IMR-90 (cell line): ENCODE measurements around the gene BCL6. TPM values are rescaled to one million over a fixed set of nuclear protein-coding genes. Genes with fewer than 3 reads are reported as not detected.

Source experiments
- ATAC-seq: fragments of 200-7000 bp; cut with Tn5 transposase; 2 replicates; pipeline ENCODE4 v1.9.1; 2020; ENCODE audit warnings: low read depth, mild to moderate bottlenecking, moderate library complexity
- BruUV-seq: library from RNA; stranded (reverse); fragments of 400-500 nt; replicated peaks from 2 replicates; lab custom pipeline; 2021; lab: Mats Ljungman, UMichigan
- CTCF ChIA-PET: fragments of 300-600 bp; formaldehyde crosslinking; extraction: SDS; loops from one replicate; lab custom pipeline; 2021; ENCODE audit warnings: antibody characterized with exemption; lab: Yijun Ruan, JAX
- POLR2A ChIA-PET: fragments of 300-600 bp; sonication (Branson Sonifier 250); formaldehyde crosslinking; loops from one replicate; lab custom pipeline; 2022; ENCODE audit warnings: antibody characterized with exemption; ENCODE audit not compliant: unreplicated experiment; lab: Charles Lee
- DNase-seq: peaks from one replicate; pipeline ENCODE4 v3.0.0; 2013
- H2AFZ ChIP-seq: replicated peaks from 2 replicates; pipeline ENCODE3; 2013; ENCODE audit warnings: low read length, mild to moderate bottlenecking; ENCODE audit not compliant: poor library complexity
- H2AK5ac ChIP-seq: 2 replicates; pipeline ENCODE4 v1.6.1; 2013; ENCODE audit warnings: low read depth, low read length, inconsistent platforms
- H2AK9ac ChIP-seq: replicated peaks from 2 replicates; pipeline ENCODE3; 2013; ENCODE audit warnings: mild to moderate bottlenecking, low read depth, low read length, moderate library complexity; ENCODE audit not compliant: poor library complexity
- H2BK120ac ChIP-seq: 2 replicates; pipeline ENCODE4 v1.6.1; 2013; ENCODE audit warnings: low read depth, low read length, inconsistent platforms
- H2BK15ac ChIP-seq: 3 replicates; pipeline ENCODE4 v1.6.1; 2013; ENCODE audit warnings: low read depth, low read length, inconsistent platforms
- H2BK20ac ChIP-seq: 2 replicates; pipeline ENCODE4 v1.6.1; 2013; ENCODE audit warnings: low read depth, mild to moderate bottlenecking, inconsistent platforms, low read length, moderate library complexity
- H2BK5ac ChIP-seq: 2 replicates; pipeline ENCODE4 v1.6.1; 2013; ENCODE audit warnings: mild to moderate bottlenecking, low read depth, low read length, inconsistent platforms; ENCODE audit not compliant: poor library complexity, severe bottlenecking
- H3K14ac ChIP-seq: replicated peaks from 2 replicates; pipeline ENCODE4 v1.6.1; 2013; ENCODE audit warnings: low read depth, low read length, inconsistent platforms
- H3K18ac ChIP-seq: 2 replicates; pipeline ENCODE4 v1.6.1; 2013; ENCODE audit warnings: low read depth, low read length, control low read depth
- H3K23ac ChIP-seq: 2 replicates; pipeline ENCODE4 v1.6.1; 2013; ENCODE audit warnings: low read depth, low read length, inconsistent platforms
- H3K27ac ChIP-seq: 2 replicates; pipeline ENCODE4 v1.5.1; 2013; ENCODE audit warnings: mild to moderate bottlenecking, control low read depth, low read length; ENCODE audit not compliant: insufficient read depth
- H3K27me3 ChIP-seq: 2 replicates; pipeline ENCODE4 v1.6.1; 2013; ENCODE audit warnings: low read length; ENCODE audit not compliant: control insufficient read depth, insufficient read depth
- H3K36me3 ChIP-seq: 2 replicates; pipeline ENCODE4 v1.6.1; 2013; ENCODE audit warnings: low read length, mixed read lengths; ENCODE audit not compliant: control insufficient read depth, insufficient read depth
- H3K4ac ChIP-seq: 2 replicates; pipeline ENCODE4 v1.6.1; 2013; ENCODE audit warnings: low read depth, low read length, inconsistent platforms
- H3K4me1 ChIP-seq: 2 replicates; pipeline ENCODE4 v1.6.1; 2013; ENCODE audit warnings: low read length, mixed read lengths; ENCODE audit not compliant: control insufficient read depth, insufficient read depth
- H3K4me2 ChIP-seq: 2 replicates; pipeline ENCODE4 v1.6.1; 2013; ENCODE audit warnings: low read depth, mild to moderate bottlenecking, control low read depth, low read length, moderate library complexity
- H3K4me3 ChIP-seq: 2 replicates; pipeline ENCODE4 v1.5.1; 2013; ENCODE audit warnings: low read depth, mild to moderate bottlenecking, control low read depth, low read length, moderate library complexity; ENCODE audit not compliant: insufficient read depth
- H3K56ac ChIP-seq: 2 replicates; pipeline ENCODE4 v1.6.1; 2013; ENCODE audit warnings: low read length, inconsistent platforms; ENCODE audit not compliant: insufficient read depth; ENCODE audit errors: extremely low read depth
- H3K79me1 ChIP-seq, 2 experiments: 2 replicates each; pipeline ENCODE4 v1.6.1; 2013; ENCODE audit warnings: low read length in 2 of 2, inconsistent platforms in 1 of 2, low read depth in 1 of 2
- H3K9ac ChIP-seq: 2 replicates; pipeline ENCODE4 v1.6.1; 2013; ENCODE audit warnings: low read depth, low read length, control low read depth
- H3K9me1 ChIP-seq: 2 replicates; pipeline ENCODE4 v1.6.1; 2013; ENCODE audit warnings: low read length, inconsistent platforms; ENCODE audit not compliant: insufficient read depth
- H3K9me3 ChIP-seq: 2 replicates; pipeline ENCODE4 v1.6.1; 2013; ENCODE audit warnings: low read length; ENCODE audit not compliant: control insufficient read depth, insufficient read depth
- H4K20me1 ChIP-seq: 2 replicates; pipeline ENCODE4 v1.6.1; 2013; ENCODE audit warnings: low read length, inconsistent platforms; ENCODE audit not compliant: insufficient read depth
- H4K5ac ChIP-seq: 2 replicates; pipeline ENCODE4 v1.6.1; 2013; ENCODE audit warnings: mild to moderate bottlenecking, low read depth, low read length, control low read depth
- H4K8ac ChIP-seq, 2 experiments: 2 replicates each; pipeline ENCODE4 v1.6.1; 2013; ENCODE audit warnings: low read depth in 2 of 2, low read length in 2 of 2, control low read depth in 1 of 2, inconsistent platforms in 1 of 2
- H4K91ac ChIP-seq: 2 replicates; pipeline ENCODE4 v1.6.1; 2013; ENCODE audit warnings: low read depth, low read length, inconsistent platforms; ENCODE audit not compliant: insufficient read depth
- BHLHE40 ChIP-seq: fragments of 150-350 bp; IDR thresholded peaks from 2 replicates; pipeline ENCODE4 v1.6.1; 2016; ENCODE audit warnings: mild to moderate bottlenecking, low read depth, low read length
- CTCF ChIP-seq: conservative IDR thresholded peaks from 2 replicates; pipeline ENCODE4 v1.5.1; 2012; ENCODE audit warnings: mild to moderate bottlenecking, low read depth, low read length, improper control_type of control experiment
- ELK1 ChIP-seq: fragments of 150-350 bp; IDR thresholded peaks from 2 replicates; pipeline ENCODE4 v1.6.1; 2016; ENCODE audit warnings: low read depth, mild to moderate bottlenecking, low read length, moderate library complexity, borderline replicate concordance
- MAFK ChIP-seq: IDR thresholded peaks from 2 replicates; pipeline ENCODE4 v1.6.1; 2012; ENCODE audit warnings: low read depth, low read length, improper control_type of control experiment
- MAZ ChIP-seq: IDR thresholded peaks from 2 replicates; pipeline ENCODE4 v1.6.1; 2012; ENCODE audit warnings: low read depth, mild to moderate bottlenecking, low read length, improper control_type of control experiment, moderate library complexity, borderline replicate concordance
- MXI1 ChIP-seq: IDR thresholded peaks from 2 replicates; pipeline ENCODE4 v1.6.1; 2012; ENCODE audit warnings: low read depth, mild to moderate bottlenecking, low read length, moderate library complexity, borderline replicate concordance
- NFE2L2 ChIP-seq: fragments of 150-350 bp; IDR thresholded peaks from 2 replicates; pipeline ENCODE4 v1.6.1; 2016; ENCODE audit warnings: low read depth, mild to moderate bottlenecking, low read length
- POLR2A ChIP-seq: IDR thresholded peaks from 2 replicates; pipeline ENCODE4 v1.6.1; 2012; ENCODE audit warnings: mild to moderate bottlenecking, low read depth, low read length
- RCOR1 ChIP-seq: IDR thresholded peaks from 2 replicates; pipeline ENCODE4 v1.6.1; 2012; ENCODE audit warnings: mild to moderate bottlenecking, low read length, improper control_type of control experiment; ENCODE audit not compliant: insufficient replicate concordance
- RFX5 ChIP-seq: IDR thresholded peaks from 2 replicates; pipeline ENCODE4 v1.8.0; 2012; ENCODE audit warnings: low read depth, mild to moderate bottlenecking, low read length, moderate library complexity
- SMC3 ChIP-seq: fragments of 150-350 bp; IDR thresholded peaks from 2 replicates; pipeline ENCODE4 v1.6.1; 2016; ENCODE audit warnings: low read depth, mild to moderate bottlenecking, antibody characterized with exemption, low read length, moderate library complexity
- WGBS, 2 experiments: methylation state at CpG; one replicate each; pipeline versions ENCODE4 v1.1.5 to v1.1.7; 2013; ENCODE audit warnings: missing lambda C conversion rate in 2 of 2; ENCODE audit not compliant: insufficient read length in 1 of 2; ENCODE audit errors: extremely low coverage in 2 of 2; 5-methylcytosine and 5-hydroxymethylcytosine counted together
- dilution Hi-C: fragments of 300-500 bp; cut with HindIII; formaldehyde crosslinking; loops from one replicate; pipeline ENCODE4 v1.14.3; 2018; ENCODE audit warnings: low sequenced_read_pairs; ENCODE audit not compliant: unreplicated experiment
- in situ Hi-C: fragments of 300-500 bp; cut with MboI; formaldehyde crosslinking; loops from 3 replicates; pipeline ENCODE4 v1.14.3; 2019; ENCODE audit warnings: low sequenced_read_pairs, inconsistent platforms, mixed read lengths
- intact Hi-C: fragments of 100-400 bp; cut with micrococcal nuclease; formaldehyde crosslinking; loops from 2 replicates; pipeline ENCODE4 v1.10.0; 2022
- polyA plus RNA-seq, 3 experiments: library from polyadenylated mRNA; depleted of rRNA; stranded (reverse); fragments of >200 nt; gene quantifications; 2 replicates each; pipeline ENCODE4 v1.2.3, GENCODE V29; 2012; ENCODE audit warnings: low replicate concordance in 1 of 3
- total RNA-seq: library from RNA; depleted of rRNA; stranded (reverse); fragments of >200 nt; gene quantifications from 2 replicates; pipeline ENCODE4 v1.2.3, GENCODE V29; 2012

The BCL6 gene
- total and polyA plus RNA-seq, 2 of the 4 experiments (the other 2 are of a cell fraction): 19.7 to 22.6 TPM

GRCh38 chr3:187742351-187743171, 2.7 kb downstream of the BCL6 start:
- H3K27me3 ChIP-seq: no peaks in the 10 kb centered on the region
- H4K20me1 ChIP-seq: peaks cover 37% of the 10 kb centered on the region
- no peak overlapping the region for H2AK9ac ChIP-seq
- no CpG with 5 or more reads among the region's 13 CpGs for WGBS, 2 experiments
- no peaks in the 10 kb centered on the region for H3K9me1 ChIP-seq
- TF ChIP-seq POLR2A (no peak; the same call in 1 of the 2 replicates), MXI1 (no peak), RCOR1 (no peak), SMC3 (no peak), BHLHE40 (no peak), CTCF (no peak), NFE2L2 (no peak), RFX5 (no peak), MAFK (no peak), ELK1 (no peak), MAZ (no peak)
- BruUV-seq: no TSS peak
- ATAC-seq: no peak
- in situ Hi-C loops: loop anchor here (5.0 to 25.0 kb wide), 7 partner anchors 432 to 1210 kb away; no protein-coding TSS in a partner anchor
- DNase-seq: peak; percentile 45
- intact Hi-C loops: loop anchor here (1.0 to 5.0 kb wide), 9 partner anchors 310 to 1300 kb away; partner anchors contain the start of gene LPP
- H2AFZ ChIP-seq: no peak overlapping the region
- H3K9ac ChIP-seq: peak overlapping the region; percentile 58
- peak overlapping the region; percentile 79 for H3K23ac ChIP-seq
- peak overlapping the region; percentile 49; the same call in 1 of the 2 replicates for H4K91ac ChIP-seq
- peak overlapping the region; percentile 47 for H3K4ac ChIP-seq
- peak overlapping the region; percentile 27; the same call in 1 of the 2 replicates for H3K27ac ChIP-seq
- H2BK15ac ChIP-seq: 0 out of 3 replicates have a peak overlapping the region, but pooled peaks have one; percentile 22
- no peak overlapping the region for H2AK5ac ChIP-seq
- peak overlapping the region; percentile 24 for H3K4me3 ChIP-seq
- dilution Hi-C loops: loop anchor here (10.0 to 25.0 kb wide), 2 partner anchors 570 to 1212 kb away; no protein-coding TSS in a partner anchor
- H3K4me2 ChIP-seq: peak overlapping the region; percentile 79
- peak overlapping the region; percentile 37 for H2BK120ac ChIP-seq
- H3K56ac ChIP-seq: no peak overlapping the region; the same call in 1 of the 2 replicates
- H3K18ac ChIP-seq: peak overlapping the region; percentile 22; the same call in 1 of the 2 replicates
- CTCF ChIA-PET: interaction anchor here (0.6 to 0.9 kb wide), 4 partner anchors 411 to 1212 kb away, joined by 3 to 4 read pairs (median 3); partner anchors contain the start of gene LPP
- no peaks in the 10 kb centered on the region for H3K36me3 ChIP-seq
- H2BK20ac ChIP-seq: 0 out of 2 replicates have a peak overlapping the region, but pooled peaks have one; percentile 22
- H3K79me1 ChIP-seq: peaks cover 0 to 63% of the 10 kb centered on the region in 2 experiments
- H3K9me3 ChIP-seq: no peaks in the 10 kb centered on the region
- H3K14ac ChIP-seq: peak overlapping the region; percentile 29; the same call in 1 of the 2 replicates
- peaks cover 5% of the 10 kb centered on the region; the same call in 1 of the 2 replicates for H3K4me1 ChIP-seq
- no peak overlapping the region for H4K5ac ChIP-seq
- peak overlapping the region; percentile 23 for H2BK5ac ChIP-seq
- POLR2A ChIA-PET: interaction anchor here (0.9 to 1.5 kb wide), 2 partner anchors 411 to 525 kb away, joined by 4 to 12 read pairs; no protein-coding TSS in a partner anchor
- peak overlapping the region in 1 of 2 experiments; percentile 34; a peak in 1 of 4 replicates for H4K8ac ChIP-seq
